HG03558 (cell line): ENCODE results near the gene TM4SF20.

ENCODE experiments used
- ATAC-seq: cut with Tn5 transposase; IDR thresholded peaks from one replicate; pipeline ENCODE4 v1.9.1; 2021; ENCODE audit warnings: moderate number of reproducible peaks; ENCODE audit not compliant: unreplicated experiment; ENCODE audit errors: extremely low read depth

TM4SF20 gene

GRCh38 chr2:227324642-227324994 lies 54.5 kb downstream of the TM4SF20 start:
- ATAC-seq = no peak

DNA sequence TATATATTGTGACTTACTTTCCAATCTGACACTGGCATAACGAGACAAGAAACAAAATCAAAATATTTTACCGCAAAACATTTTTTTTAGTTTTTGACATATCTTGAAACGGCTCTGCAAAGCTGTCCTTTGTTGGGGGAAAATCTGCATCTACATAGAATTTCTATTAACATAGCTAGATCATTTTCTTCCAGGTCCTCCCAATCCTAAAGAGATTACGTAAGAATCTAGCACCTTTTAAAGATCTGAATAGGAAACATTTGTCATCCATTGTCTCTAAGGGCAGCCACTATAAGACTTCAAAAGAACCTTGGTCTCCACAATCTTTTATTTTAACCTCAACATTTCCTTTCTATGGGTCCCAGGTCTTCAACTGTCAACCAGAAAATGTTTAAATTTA lies 55.3 kb downstream of the TM4SF20 start:
- no peak for ATAC-seq

- no peak for ATAC-seq
Observed at GRCh38 chr2:227322530-227323205, 56.4 kb downstream of the TM4SF20 start.

- ATAC-seq = no peak
Observed at GRCh38 chr2:227320305-227321094, 58.6 kb downstream of the TM4SF20 start.

DNA sequence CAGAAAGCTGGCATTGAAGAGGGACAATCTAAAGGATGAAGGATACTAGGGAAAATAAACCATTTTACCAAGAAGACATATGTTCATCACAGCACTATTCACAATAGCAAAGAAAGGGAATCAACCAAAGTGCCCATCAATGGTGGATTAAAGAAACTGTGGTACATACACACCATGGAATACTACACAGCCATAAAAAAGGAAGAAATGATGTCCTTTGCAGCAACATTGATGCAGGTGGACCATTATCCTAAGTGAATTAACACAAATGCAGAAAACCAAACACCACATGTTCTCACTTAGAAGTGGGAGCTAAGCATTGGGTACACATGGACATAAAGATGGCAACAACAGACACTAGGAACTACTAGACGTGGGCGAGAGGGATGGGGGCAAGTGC lies 61.3 kb downstream of the TM4SF20 start:
- no peak for ATAC-seq

DNA sequence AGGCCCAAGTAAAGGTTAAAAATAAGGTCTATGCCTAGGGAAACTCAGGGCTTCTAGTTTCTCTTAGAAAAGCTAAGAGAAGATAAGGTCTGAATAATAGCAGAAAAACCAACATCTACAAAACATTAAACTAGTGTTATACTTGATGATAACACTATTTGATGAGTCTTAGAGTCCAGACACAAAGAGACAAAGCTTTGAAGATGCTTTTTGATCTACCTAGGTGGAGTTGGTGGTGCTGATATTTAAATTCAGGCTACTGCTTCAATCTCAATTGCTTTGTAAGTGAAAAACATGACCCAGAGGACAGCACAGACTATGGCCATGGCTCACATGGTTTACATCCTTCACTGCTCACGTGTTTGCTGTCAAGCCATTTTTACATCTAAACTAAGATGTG lies 65.8 kb downstream of the TM4SF20 start:
- ATAC-seq = no peak

- no peak for ATAC-seq
Observed at GRCh38 chr2:227312579-227312978, 66.5 kb downstream of the TM4SF20 start.
